HG03565 (cell line): ENCODE data around the gene TNNC1.

Source experiments
- ATAC-seq: cut with Tn5 transposase; IDR thresholded peaks from one replicate; pipeline ENCODE4 v1.9.1; 2021; ENCODE audit warnings: mild to moderate bottlenecking, moderate library complexity; ENCODE audit not compliant: unreplicated experiment

The TNNC1 gene

DNA sequence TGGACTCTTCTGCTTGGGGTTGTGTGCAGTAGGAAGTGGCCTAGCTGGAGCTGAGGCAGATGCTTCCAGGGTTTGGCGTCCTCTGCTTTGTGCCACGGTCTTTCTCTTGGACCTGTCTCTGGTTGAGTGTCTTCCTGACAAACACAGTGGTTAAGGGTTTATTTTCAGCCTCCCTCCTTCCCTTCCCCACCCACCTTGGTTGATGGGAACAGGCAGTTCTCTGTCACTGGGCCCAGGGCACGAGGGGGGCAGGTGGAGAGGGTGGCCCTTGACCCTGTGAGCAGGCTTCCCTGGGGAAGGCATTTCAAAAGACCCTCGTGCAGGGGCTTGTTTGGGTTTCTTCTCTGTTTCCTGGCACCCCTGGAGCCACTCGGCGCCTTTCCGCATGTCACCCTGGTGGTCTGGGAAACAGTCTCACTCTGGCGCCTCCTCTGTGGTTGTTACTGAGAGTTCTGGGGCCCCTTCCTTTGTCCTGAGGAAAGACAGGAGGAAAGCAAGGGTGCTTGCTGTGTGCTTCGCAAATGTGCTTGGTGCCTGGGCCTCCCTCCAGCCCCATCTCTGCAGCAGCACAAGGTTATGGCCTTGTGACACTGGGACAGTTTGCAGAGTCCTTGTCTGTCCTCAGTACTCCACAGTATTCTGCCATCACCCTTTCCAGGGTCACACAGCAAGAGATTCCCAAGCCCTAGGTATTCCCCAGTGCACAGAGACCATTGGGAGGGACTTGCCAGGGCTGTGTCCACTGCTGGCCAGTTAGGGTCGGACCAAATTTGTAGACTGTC is 31.0 kb upstream of the TNNC1 start:
- no peak for ATAC-seq

DNA sequence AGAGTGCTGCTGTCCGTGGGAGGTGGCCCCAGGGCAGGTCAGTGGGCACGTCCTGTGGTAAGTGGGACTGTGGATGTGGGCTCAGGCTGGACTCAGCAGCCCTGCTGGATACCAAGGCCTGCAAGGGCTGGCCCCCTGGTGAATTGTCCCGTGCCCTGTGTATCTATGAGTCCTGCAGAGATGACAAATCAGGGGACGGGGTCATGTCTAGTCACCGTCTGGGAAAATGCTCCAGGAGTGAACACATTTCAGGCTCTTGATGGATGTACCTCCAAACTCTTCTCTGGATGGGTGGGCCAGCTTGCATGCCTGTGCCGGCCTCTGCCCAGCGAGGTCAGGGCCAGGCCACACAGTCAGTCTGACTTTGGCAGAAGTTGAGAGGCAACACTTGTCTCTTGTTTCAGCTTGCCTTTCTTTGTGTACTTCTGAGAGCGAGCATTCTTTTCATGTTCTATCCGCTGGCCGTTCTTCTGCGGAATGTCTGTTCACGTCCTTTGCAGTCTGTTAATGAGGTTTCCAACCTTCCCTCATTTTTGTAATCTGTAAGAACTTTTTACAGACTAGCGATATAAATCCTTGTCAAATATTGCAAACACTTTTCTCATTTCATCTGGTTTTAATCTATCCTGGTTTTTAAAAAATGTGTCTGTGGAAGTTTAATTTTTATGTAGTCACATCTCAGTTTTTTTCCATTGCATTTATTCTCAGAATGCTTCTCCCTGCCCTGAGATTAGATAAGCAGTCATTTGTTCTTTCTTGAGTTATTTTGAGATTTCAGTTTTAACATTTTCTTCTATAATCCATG is 29.9 kb upstream of the TNNC1 start:
- ATAC-seq = no peak

DNA sequence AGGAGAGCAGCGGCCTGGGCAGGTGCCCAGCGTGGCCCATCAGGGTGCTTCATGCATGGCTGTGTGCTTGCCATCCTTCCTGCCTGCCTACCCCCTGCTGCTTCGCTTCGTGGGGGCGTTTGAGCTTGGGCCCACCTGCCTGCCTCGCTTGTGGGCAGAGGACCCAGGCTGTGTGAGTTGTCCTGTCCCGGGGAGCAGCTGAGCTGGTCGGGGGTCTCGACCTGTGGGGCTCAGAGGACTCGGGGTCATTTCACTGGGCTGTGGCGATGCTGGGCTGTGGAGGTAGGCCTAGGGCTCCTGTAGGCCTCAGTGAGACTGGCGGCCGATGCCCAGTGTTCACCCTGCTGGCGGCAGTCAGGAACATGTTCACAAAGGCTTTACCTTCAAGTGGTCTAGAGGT is 29.2 kb upstream of the TNNC1 start:
- no peak for ATAC-seq

DNA sequence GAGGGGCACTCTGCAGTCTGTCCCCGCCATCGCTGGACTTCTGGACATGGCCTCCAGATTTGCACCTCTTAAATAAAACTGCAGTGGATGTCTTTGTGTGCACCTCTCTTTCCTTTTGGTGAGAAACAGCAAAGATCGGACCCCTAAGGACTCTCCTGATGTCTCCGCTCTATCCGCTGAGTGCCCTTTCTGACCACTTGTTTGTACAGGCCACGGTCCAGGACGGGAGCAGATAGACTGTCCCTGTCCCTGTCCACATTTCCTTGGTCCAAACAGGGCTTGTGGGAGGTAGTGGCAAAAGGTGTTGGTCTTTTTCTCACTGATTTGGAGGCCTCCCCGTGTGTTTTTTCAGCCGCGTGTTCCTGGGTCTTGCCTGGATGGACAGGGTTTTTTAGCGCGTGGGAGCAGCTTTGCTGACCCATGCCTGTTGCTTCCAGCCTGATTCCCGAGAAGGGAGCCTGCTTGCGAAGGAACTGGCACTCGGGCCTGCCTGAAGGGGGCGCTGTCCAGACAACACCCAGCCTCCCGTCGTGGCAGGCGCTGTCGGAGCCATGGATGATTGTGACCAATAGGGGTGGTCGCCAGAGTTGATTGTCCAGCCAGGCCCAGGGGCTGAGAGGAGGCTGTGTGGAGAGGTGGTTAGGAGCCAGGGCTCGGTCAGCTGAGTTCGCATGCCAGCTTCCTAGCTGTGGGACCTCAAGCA is 28.1 kb upstream of the TNNC1 start:
- no peak for ATAC-seq

DNA sequence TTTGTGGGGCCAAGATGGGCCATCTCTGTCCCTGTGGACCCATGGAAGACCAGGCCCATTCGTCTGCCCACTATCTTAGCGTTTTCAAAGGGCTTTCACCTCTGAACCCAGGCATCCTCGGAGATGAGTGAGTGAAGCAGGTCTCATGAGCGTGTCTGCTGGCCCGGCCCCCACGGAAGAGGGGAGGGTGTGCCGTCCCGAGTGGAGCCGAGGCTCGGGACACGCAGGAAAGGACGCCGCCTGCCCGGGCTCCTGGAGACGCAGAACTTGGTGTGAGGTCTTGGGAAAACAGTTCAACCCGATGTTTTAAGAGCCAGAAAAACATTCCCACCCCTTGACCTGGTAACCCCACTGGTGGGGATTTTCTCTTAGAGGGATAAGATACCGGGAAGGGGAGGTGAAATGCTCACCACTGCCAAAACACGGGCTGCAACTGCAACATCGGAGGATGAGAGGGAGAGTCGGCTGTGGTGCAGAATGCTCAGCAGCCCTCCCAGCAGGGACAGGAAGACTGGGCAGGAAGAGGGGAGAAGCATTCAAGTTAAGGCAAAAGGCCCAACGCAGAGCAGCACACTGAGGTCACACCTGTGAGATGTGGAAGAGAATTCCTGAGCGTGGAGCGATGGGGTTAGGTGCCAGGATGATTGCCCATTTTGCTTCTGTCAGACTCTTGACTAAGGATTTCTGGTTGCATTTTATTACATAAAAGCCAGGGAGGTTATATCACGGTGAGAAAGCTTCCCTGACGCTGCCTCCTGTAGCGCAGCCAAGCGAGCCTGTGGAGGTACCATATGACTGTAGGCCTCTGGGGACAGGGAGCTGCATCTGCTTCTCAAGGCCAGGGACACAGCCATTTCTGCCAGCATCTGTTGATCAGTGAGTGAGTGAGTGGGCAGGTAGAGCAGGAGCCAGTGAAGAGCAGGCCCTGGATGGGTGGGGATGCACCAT is 27.2 kb upstream of the TNNC1 start:
- ATAC-seq = no peak

DNA sequence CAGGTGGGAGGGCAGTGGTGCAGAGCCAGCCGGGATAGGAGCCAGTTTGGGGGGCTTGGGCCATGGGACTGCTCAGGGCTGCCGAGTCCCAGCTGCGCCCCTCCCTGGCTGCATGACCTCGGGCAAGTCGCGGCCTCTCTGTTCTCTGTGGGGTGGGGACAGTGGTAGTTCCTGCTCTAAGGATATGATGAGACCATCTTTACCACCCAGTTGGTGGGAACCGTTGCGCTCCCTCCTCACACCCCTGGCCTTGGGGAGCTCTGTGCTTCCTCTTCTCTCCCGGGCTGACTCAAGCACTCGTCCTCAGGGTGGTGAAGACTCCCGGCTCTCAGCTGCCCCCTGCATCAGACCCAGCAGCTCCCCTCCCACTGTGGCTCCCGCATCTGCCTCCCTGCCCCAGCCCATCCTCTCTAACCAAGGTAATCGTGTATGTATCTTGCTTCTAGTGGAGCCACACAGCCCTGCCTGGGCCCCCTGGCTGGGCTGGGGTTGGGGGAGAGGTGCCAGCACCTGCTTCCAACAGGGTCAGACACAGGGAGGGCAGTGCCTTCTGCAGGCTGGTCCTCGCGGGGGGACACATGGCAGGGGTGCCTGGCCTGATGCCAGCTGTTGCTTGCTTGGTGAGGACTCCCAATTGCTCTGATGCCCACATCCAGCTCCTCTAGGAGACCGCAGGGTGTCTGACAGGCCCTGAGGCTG is 26.2 kb upstream of the TNNC1 start:
- ATAC-seq = no peak

DNA sequence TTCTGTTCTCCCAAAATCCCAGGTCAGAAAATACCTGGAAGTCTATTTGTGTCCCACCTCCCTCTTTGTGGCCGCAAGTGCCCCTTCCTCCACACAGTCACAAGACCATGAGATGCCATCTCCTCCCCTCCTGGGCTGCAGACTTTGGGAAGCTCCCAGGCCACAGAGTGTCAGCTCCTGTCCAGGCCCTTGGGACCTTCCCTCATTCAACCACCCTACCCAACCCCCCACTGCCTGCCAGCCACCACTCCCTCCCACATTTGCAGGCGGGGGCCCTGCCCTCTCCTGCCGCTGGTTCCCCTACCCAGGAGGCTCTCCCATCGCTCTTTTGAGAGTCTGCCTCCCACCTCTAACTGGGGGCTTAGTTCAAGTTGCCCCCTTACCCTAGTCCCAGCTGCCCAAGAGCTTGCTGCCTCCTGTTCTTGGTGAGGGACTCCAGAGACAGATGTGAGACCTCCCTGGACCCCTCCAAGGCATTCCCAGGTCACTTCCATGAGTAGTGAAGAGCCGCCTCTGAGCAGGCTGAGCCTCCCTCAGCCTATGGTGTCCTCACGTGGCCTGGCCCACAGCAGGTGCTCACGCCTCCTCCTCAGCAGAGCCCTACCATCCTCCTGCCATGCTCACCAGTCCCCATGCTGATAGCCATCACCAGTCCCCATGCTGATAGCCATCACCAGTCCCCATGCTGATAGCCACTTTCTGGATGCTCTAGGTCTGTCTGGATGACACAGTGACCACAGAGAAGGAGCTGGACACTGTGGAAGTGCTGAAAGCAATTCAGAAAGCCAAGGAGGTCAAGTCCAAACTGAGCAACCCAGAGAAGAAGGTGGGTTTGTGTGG is 25.4 kb upstream of the TNNC1 start:
- no peak for ATAC-seq

DNA sequence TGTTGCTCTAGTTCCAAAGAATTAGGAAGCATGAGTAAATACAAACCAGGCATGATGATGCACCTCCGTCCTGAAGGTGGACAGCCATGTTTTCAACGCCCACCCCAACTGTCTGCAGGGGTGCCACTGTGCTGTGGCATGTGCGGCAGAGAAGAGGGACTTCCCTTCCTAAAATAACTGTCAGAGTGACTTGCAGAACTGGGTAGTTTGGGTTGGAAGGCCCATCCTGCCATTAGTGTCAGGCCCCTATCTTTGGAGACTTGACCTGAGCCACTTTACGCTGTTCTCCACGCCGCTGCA is 23.9 kb upstream of the TNNC1 start:
- no peak for ATAC-seq

DNA sequence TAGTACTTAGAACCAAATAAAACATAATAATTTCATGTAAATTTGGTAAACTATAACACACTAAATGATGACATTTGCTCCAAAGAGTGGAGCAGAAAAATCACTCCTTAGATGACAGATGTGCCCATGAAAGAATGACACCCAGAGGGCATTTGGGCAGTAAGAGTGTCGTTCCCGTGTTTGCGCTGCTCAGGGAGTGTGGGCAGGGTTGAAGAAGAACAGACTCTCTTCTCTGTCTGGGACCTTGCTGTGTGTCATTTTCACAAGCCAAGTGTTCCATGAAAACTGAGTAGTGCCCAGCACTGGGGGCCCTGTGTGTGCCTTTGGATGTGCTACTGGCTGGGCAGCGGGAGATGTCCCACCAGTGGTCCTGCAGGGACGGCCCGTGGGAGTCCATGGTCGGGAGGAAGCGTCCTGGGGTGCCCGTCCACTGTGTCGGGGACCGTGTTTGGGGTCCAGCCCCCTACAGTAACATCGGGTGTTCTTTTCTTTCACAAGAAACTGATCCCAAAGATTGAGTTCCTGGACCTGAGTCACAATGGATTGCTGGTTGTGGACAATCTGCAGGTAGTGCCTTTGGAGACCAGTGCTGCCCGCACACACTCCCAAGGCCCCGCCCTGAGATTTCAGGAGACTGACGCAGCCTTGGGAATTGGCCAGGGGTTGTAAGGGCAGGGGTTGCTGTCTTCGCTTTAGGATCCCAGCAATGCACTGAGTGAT is 23.4 kb upstream of the TNNC1 start:
- ATAC-seq = no peak

DNA sequence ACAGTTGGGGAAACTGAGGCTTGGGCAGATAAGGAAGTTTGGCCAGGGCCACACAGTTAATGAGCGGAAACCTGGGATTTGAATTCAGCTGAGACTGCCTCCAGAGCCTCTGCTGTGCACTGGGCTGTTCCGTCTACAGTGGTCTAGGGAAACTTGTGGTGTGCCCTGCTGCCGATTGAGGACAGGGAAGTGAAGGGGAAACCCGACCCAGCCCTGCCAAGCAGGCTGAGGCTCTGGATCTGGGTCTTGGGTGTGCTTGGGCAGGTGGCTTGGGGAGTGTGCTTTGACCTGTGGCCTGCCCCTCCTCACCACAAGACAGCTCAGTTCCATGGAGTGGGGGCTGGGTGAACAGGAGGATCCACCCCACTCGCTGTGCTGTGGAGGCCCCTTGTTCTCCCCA is 19.2 kb upstream of the TNNC1 start:
- no peak for ATAC-seq

DNA sequence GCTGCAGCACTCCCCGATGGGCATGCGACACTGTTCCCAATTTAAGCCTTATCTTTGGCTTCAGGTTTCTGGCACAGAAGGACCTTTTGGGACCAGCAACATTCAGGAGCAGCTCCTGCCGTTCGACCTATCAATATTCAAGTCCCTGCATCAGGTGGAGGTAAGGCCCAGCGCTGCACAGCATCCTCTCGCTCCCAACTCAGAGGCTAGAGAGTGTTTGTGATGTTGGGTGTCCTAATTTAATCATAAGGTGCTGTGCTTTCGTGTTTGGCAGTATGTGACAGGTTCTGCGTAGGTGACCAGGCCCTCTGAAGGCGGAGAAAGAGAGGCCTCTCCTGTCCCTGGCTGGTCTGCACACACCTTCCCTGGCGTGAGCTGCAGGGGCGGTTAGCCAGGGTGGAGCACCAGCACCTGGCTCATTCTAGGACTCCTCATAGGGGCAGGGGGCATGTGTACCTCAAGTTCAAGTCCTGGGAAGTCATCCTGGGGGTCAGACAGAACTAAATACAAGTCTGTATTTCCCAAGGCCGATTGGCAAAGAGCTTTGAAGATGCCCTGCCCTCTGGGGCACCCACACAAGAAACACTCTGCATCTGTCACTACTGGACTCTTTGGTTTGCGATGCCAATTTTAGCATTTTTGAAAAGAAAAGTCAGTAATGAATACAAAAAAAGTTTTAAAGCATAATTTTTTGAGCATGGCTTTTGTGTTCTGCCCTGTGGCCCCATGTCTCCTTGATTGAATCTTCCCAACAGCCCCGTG is 18.6 kb upstream of the TNNC1 start:
- ATAC-seq = no peak

DNA sequence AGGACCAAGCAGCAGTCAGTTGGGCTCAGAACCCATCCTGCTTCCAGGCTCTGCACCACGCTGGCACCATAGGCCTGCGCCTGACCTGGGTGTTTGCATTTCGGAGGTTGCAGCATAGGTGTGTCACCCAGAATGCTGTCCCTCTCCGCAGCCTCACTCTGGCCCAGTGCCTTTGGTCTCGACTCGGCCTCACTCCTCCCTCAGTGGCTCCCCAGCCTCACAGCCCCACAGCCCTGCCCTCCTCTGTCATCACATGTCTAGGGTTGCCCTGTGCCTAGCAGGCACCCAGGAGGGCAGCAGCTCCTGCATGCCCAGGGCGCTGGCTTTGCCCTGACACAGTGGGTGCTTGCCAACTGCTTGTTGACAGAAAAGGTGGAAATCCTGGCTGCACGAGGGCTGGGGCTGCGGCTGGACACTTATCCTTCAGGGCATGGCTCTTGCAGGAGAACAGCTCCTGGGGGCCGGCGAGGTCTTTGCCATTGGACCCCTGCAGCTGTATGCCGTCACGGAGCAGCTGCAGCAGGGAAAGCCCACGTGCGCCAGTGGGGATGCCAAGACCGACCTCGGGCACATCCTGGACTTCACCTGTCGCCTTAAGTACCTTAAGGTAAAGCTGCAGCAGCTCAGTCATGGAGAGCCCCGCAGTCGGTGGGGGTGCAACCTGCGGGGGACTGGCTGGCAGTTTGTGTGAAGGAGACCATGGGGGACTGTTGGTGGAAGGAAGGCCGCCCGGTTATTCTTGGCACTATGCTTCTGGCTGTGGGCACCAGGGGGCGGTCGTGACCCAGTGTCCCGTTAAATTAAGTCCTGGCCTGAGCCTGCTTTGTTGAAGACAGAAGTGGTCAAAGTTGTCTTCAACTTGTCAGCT is 17.8 kb upstream of the TNNC1 start:
- no peak for ATAC-seq

DNA sequence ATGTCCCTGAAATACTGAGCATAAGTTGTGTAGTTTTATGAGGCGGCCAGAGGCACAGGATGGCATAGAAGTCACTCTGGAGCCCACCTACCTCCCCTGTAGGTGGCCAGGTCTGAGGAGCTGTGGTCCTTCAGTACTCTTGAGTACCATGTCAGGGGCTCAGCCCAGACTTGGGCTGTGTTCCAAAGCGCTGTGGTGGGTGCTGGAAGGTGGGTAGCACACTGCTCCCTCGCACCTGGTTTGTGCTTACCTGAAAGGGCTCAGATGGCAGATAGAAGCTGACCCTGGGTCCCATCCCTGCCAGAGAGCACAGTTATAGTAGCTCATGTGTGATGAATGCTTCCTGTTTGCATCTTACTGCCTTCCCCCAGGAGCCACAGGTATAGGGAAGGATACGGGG is 17.1 kb upstream of the TNNC1 start:
- ATAC-seq = no peak

DNA sequence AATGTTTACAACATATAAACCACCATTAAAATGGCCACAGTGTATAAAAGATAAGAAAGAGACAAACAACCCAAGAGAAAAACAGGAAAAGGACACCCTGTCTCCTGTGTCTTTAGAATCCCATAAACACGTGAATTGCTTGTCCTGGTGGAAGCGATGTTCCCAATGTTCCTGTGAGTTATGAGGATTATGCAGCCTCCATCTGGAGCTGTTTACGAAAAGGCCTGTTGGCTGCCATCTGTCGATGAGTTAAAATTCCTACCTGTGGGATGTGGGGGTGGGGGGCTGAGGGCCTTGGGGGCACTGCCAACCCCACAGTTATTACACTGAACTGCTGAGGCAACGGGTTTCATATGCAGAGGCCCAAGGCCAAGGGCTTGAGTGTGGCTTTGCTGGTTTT is 15.2 kb upstream of the TNNC1 start:
- no peak for ATAC-seq

DNA sequence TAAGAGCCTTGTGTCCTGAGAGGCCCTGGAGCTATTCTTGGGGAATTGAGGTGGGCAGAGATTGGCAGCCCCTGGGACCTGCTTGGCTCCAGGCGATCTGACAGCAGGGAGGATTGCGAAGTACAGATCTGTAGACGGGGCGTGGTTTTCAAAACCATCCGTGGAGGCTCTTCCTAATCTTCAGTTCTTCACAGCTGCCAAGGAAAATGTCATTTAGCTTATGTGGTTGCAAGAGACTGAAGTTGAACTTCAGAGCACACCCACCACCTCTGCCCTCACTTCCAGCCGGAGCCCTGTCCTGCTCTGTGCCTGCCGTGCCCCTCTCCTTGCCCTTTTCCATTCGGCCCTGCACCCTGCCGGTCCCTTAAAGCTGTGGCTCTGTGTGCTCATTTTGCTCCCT is 14.5 kb upstream of the TNNC1 start:
- no peak for ATAC-seq

DNA sequence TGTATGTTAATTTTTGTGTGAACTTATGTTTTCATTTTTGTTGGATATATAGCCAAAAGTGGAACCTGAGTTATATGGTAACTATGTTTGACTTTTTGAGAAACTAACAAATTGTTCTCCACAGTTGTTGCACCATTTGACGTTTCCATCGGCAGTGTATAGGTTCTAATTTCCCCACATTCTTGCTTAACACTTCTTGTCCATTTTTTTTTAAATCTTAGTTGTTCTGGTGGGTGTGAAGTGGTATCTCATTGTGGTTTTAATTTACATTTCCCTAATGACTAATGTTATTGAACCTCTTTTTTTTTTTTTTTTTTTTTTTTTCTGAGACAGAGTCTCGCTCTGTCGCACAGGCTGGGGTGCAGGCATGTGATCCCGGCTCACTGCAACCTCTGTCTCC is 9.6 kb upstream of the TNNC1 start:
- no peak for ATAC-seq

DNA sequence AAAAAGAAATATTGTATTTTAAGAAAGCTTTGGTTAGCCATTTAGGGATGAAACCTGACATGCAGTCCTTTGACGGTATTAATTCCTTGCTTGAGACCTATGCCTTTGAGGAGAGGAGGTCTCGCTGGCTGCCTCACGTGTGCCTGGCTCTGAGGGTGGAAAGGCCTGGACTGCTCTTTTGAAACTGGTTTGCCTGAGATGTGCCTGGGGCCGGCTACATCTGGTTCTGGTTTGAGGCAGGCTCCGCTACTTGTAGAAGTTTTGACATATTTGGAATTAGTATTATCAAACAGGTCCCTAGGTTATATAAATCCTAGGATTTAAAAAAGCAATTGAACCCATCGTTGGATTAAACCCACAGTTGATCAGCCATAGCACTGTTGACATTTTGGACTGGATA is 8.0 kb upstream of the TNNC1 start:
- ATAC-seq = no peak
